OCI-LY7 (cell line): ENCODE results near the gene FTSJ3. TPM values are rescaled to one million over a fixed set of nuclear protein-coding genes. Genes with fewer than 3 reads are reported as not detected.

Experiments used
- BruUV-seq: library from RNA; stranded (reverse); fragments of 400-500 nt; replicated peaks from 2 replicates; lab custom pipeline; 2021; lab: Mats Ljungman, UMichigan
- CTCF ChIA-PET: fragments of 300-600 bp; sonication (Branson Sonifier 250); formaldehyde crosslinking; loops from one replicate; lab custom pipeline; 2022; ENCODE audit warnings: antibody characterized with exemption; ENCODE audit not compliant: unreplicated experiment; lab: Charles Lee
- POLR2A ChIA-PET: fragments of 300-600 bp; sonication (Branson Sonifier 250); formaldehyde crosslinking; loops from one replicate; lab custom pipeline; 2022; ENCODE audit warnings: antibody characterized with exemption; lab: Charles Lee
- DNase-seq: peaks from one replicate; pipeline ENCODE4 v3.0.0-alpha.2; 2015; ENCODE audit warnings: low spot score
- H2AFZ ChIP-seq: fragments of 200-600 bp; sonication (generic), shearing (Covaris generic); 2 replicates; pipeline ENCODE4 v1.6.1; 2014; ENCODE audit warnings: mild to moderate bottlenecking, antibody characterized with exemption, low read length, moderate library complexity
- H3K27ac ChIP-seq: fragments of 200-600 bp; sonication (generic); 2 replicates; pipeline ENCODE4 v1.5.1; 2014; ENCODE audit warnings: mixed run types, low read depth, mild to moderate bottlenecking, moderate library complexity, low read length, inconsistent platforms; ENCODE audit not compliant: poor library complexity, severe bottlenecking
- H3K36me3 ChIP-seq: fragments of 200-600 bp; sonication (generic); 2 replicates; pipeline ENCODE4 v1.6.1; 2014; ENCODE audit warnings: mild to moderate bottlenecking, antibody characterized with exemption, low read length, moderate library complexity, mixed read lengths; ENCODE audit not compliant: insufficient read depth
- H3K4me1 ChIP-seq: fragments of 200-600 bp; sonication (generic); 2 replicates; pipeline ENCODE4 v1.5.1; 2014; ENCODE audit warnings: mild to moderate bottlenecking, low read length; ENCODE audit not compliant: insufficient read depth, poor library complexity, severe bottlenecking
- H3K4me2 ChIP-seq: fragments of 200-600 bp; sonication (generic); 2 replicates; pipeline ENCODE4 v1.6.1; 2014; ENCODE audit warnings: mild to moderate bottlenecking, low read length
- H3K4me3 ChIP-seq: fragments of 200-600 bp; sonication (generic); 2 replicates; pipeline ENCODE4 v1.5.1; 2014; ENCODE audit warnings: mild to moderate bottlenecking, low read depth, low read length; ENCODE audit not compliant: poor library complexity, severe bottlenecking
- H3K79me2 ChIP-seq: fragments of 200-600 bp; sonication (generic); 2 replicates; pipeline ENCODE4 v1.6.1; 2016; ENCODE audit warnings: low read depth, mild to moderate bottlenecking, low read length, moderate library complexity, mixed read lengths; ENCODE audit not compliant: insufficient read depth
- H3K9me2 ChIP-seq: fragments of 200-600 bp; sonication (generic); 2 replicates; pipeline ENCODE4 v1.6.1; 2016; ENCODE audit warnings: mild to moderate bottlenecking, low read length, mixed read lengths; ENCODE audit not compliant: insufficient read depth
- H3K9me3 ChIP-seq: fragments of 200-600 bp; sonication (generic); 2 replicates; pipeline ENCODE4 v1.6.1; 2014; ENCODE audit warnings: mild to moderate bottlenecking, mixed run types, low read length, mixed read lengths
- H4K20me1 ChIP-seq: fragments of 200-600 bp; sonication (generic); 2 replicates; pipeline ENCODE4 v1.6.1; 2014; ENCODE audit warnings: mild to moderate bottlenecking, antibody characterized with exemption, low read length, moderate library complexity, mixed read lengths; ENCODE audit not compliant: insufficient read depth
- EZH2phosphoT487 ChIP-seq: fragments of 200-600 bp; sonication (generic); IDR thresholded peaks from 2 replicates; pipeline ENCODE4 v1.6.1; 2018; ENCODE audit warnings: low read depth, borderline replicate concordance, mild to moderate bottlenecking, mixed run types, antibody characterized with exemption, low read length, moderate library complexity, mixed read lengths
- intact Hi-C: fragments of 100-400 bp; cut with micrococcal nuclease; formaldehyde crosslinking; loops from one replicate; pipeline ENCODE4 v1.10.0; 2022; ENCODE audit not compliant: unreplicated experiment
- total RNA-seq, 2 experiments: library from RNA; depleted of rRNA in 1 of 2; stranded (reverse); fragments of >200 nt in 1 of 2; shearing (Covaris generic) in 1 of 2; gene quantifications; 2 replicates each; pipeline ENCODE4 v1.2.3, GENCODE V29; 2014 to 2022
- TF ChIP-seq, protein P1 (sequence below): fragments of 200-600 bp; sonication (generic); conservative IDR thresholded peaks from 2 replicates; pipeline ENCODE4 v1.5.1; 2014; ENCODE audit warnings: mild to moderate bottlenecking, antibody characterized with exemption, low read length, moderate library complexity, mixed read lengths

FTSJ3 gene
- total RNA-seq, 2 experiments from 2014 or later = 32.4 to 49.0 TPM

- no peak for DNase-seq
- Histone ChIP-seq H3K79me2 (peaks cover 80% of the 10 kb centered on the region), H3K4me3 (no peak overlapping the region), H3K9me2 (no peaks in the 10 kb centered on the region), H3K36me3 (peaks cover 100% of the 10 kb centered on the region), H3K27ac (no peak overlapping the region), H3K9me3 (no peaks in the 10 kb centered on the region), H3K4me2 (no peak overlapping the region), H2AFZ (no peak overlapping the region), H3K4me1 (no peaks in the 10 kb centered on the region), H4K20me1 (peaks cover 25% of the 10 kb centered on the region)
- ChIA-PET CTCF (no interaction called here), POLR2A (no interaction called here)
- TF ChIP-seq, protein P1, sequence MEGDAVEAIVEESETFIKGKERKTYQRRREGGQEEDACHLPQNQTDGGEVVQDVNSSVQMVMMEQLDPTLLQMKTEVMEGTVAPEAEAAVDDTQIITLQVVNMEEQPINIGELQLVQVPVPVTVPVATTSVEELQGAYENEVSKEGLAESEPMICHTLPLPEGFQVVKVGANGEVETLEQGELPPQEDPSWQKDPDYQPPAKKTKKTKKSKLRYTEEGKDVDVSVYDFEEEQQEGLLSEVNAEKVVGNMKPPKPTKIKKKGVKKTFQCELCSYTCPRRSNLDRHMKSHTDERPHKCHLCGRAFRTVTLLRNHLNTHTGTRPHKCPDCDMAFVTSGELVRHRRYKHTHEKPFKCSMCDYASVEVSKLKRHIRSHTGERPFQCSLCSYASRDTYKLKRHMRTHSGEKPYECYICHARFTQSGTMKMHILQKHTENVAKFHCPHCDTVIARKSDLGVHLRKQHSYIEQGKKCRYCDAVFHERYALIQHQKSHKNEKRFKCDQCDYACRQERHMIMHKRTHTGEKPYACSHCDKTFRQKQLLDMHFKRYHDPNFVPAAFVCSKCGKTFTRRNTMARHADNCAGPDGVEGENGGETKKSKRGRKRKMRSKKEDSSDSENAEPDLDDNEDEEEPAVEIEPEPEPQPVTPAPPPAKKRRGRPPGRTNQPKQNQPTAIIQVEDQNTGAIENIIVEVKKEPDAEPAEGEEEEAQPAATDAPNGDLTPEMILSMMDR = no peak
- TF ChIP-seq EZH2phosphoT487 = no peak
- intact Hi-C loops = no loop called here
- no TSS peak for BruUV-seq
Measured at GRCh38 chr17:63786971-63787711, 40.3 kb downstream of the FTSJ3 start.

DNA sequence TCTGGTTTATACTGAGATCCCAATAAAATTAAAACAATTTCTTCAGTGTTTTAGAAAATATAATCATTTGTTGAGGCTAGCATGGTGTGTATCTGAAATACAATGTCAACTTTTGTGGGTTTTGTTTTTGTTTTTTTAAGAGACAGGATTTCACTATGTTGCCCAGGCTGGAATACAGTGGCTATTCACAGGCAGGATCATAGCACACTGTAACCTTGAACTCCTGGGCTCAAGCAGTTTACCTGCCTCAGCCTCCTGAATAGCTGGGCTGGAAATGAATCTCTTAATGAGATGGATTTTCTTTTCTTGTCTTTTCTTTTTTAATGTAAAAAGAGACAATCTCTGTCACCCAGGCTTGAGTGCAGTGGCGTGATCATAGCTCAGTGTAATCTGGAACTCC lies 41.3 kb downstream of the FTSJ3 start:
- Histone ChIP-seq H3K36me3 (peaks cover 97% of the 10 kb centered on the region), H3K4me1 (no peaks in the 10 kb centered on the region), H3K79me2 (peaks cover 80% of the 10 kb centered on the region), H3K9me2 (no peaks in the 10 kb centered on the region), H3K4me2 (no peak overlapping the region), H3K27ac (no peak overlapping the region), H4K20me1 (peaks cover 26% of the 10 kb centered on the region), H2AFZ (no peak overlapping the region), H3K9me3 (no peaks in the 10 kb centered on the region), H3K4me3 (no peak overlapping the region)
- TF ChIP-seq EZH2phosphoT487 = no peak
- TF ChIP-seq, protein P1 = no peak
- CTCF ChIA-PET = no interaction called here
- DNase-seq = no peak
- no TSS peak for BruUV-seq
- intact Hi-C loops = no loop called here
- POLR2A ChIA-PET = interaction anchor here (0.6 to 0.8 kb wide), 2 partner anchors 10 to 72 kb away, joined by 3 read pairs; no protein-coding TSS in a partner anchor

GRCh38 chr17:63785556-63785955 lies 41.9 kb downstream of the FTSJ3 start:
- no peak overlapping the region for H2AFZ ChIP-seq
- POLR2A ChIA-PET = interaction anchor here (0.6 kb wide), 2 partner anchors 16 to 71 kb away, joined by 3 to 4 read pairs; no protein-coding TSS in a partner anchor
- no peak overlapping the region for H3K4me3 ChIP-seq
- H4K20me1 ChIP-seq = peaks cover 28% of the 10 kb centered on the region; the same call in 1 of the 2 replicates
- no peak overlapping the region for H3K4me2 ChIP-seq
- no peak overlapping the region for H3K27ac ChIP-seq
- no peaks in the 10 kb centered on the region for H3K9me2 ChIP-seq
- H3K9me3 ChIP-seq = no peaks in the 10 kb centered on the region
- TF ChIP-seq, protein P1 = no peak
- TF ChIP-seq EZH2phosphoT487 = no peak
- no TSS peak for BruUV-seq
- intact Hi-C loops = no loop called here
- CTCF ChIA-PET = no interaction called here
- peaks cover 97% of the 10 kb centered on the region for H3K36me3 ChIP-seq
- DNase-seq = no peak
- no peaks in the 10 kb centered on the region for H3K4me1 ChIP-seq
- peaks cover 80% of the 10 kb centered on the region for H3K79me2 ChIP-seq
